Karpas-422 (cell line): ENCODE measurements around the gene VPS33B. TPM values are rescaled to one million over a fixed set of nuclear protein-coding genes. Genes with fewer than 3 reads are reported as not detected.

ENCODE experiments used
- small RNA-seq: library from RNA; depleted of rRNA; stranded (forward); fragments of <200 nt; gene quantifications from one replicate; pipeline ENCODE3, GENCODE V24; 2014
- total RNA-seq: library from RNA; depleted of rRNA; stranded (reverse); fragments of >200 nt; shearing (Covaris generic); gene quantifications from 2 replicates; pipeline ENCODE4 v1.2.3, GENCODE V29; 2014; ENCODE audit warnings: low replicate concordance; rRNA removed

Gene VPS33B
- total RNA-seq, 1 experiment from 2014 or later: 5.7 TPM

Small RNA genes lying within 50 kb of the gene (small RNA-seq; reads per million reads assigned to genes)
- not detected for gene RF00019

Other genes starting within 250 kb of the VPS33B start
- 30.4 and 30.9 TPM in 2 replicates for gene FURIN, start 154.0 kb downstream of the VPS33B start, total RNA-seq
- gene FES, start 138.1 kb downstream of the VPS33B start, total RNA-seq: 33.7 and 88.0 TPM in 2 replicates
- gene MAN2A2, start 119.3 kb downstream of the VPS33B start, total RNA-seq: 27.4 and 60.8 TPM in 2 replicates
- gene HDDC3, start 90.0 kb downstream of the VPS33B start, total RNA-seq: 15.9 and 39.1 TPM in 2 replicates
- 25.1 and 58.0 TPM in 2 replicates for gene UNC45A, start 87.3 kb downstream of the VPS33B start, total RNA-seq
- gene RCCD1, start 67.7 kb downstream of the VPS33B start, total RNA-seq: 25.3 and 32.9 TPM in 2 replicates
- gene PRC1, start 28.1 kb downstream of the VPS33B start, total RNA-seq: 87.5 and 95.5 TPM in 2 replicates
- 0.11 and 0.26 TPM in 2 replicates for gene SV2B, start 77.7 kb upstream of the VPS33B start, total RNA-seq